Spinal cord (tissue), 10 donors: ENCODE measurements around the gene FANCM. TPM values are rescaled to one million over a fixed set of nuclear protein-coding genes. Genes with fewer than 3 reads are reported as not detected.

Experiments
- DNase-seq, 6 donors: peaks; one replicate each; pipeline versions ENCODE4 v3.0.0 to v3.0.0-alpha.2; 2013 to 2015; ENCODE audit warnings: low spot score in 6 of 6, low read depth in 4 of 6
- H3K27ac ChIP-seq: one replicate; pipeline ENCODE4 v1.5.1; 2013; ENCODE audit warnings: low read depth, low read length, control low read depth
- H3K27me3 ChIP-seq: one replicate; pipeline ENCODE4 v1.6.1; 2013; ENCODE audit warnings: low read length; ENCODE audit not compliant: control insufficient read depth, insufficient read depth
- H3K36me3 ChIP-seq: one replicate; pipeline ENCODE4 v1.6.1; 2013; ENCODE audit warnings: low read length; ENCODE audit not compliant: control insufficient read depth, insufficient read depth
- H3K4me1 ChIP-seq: one replicate; pipeline ENCODE4 v1.6.1; 2013; ENCODE audit warnings: low read length; ENCODE audit not compliant: control insufficient read depth, insufficient read depth
- H3K4me3 ChIP-seq: one replicate; pipeline ENCODE4 v1.5.1; 2013; ENCODE audit warnings: low read depth, low read length, control low read depth
- H3K9me3 ChIP-seq: one replicate; pipeline ENCODE4 v1.6.1; 2013; ENCODE audit warnings: low read length; ENCODE audit not compliant: control insufficient read depth, insufficient read depth
- WGBS: methylation state at CpG from one replicate; pipeline ENCODE4 v1.1.5; 2013; ENCODE audit warnings: missing lambda C conversion rate; ENCODE audit not compliant: insufficient coverage; 5-methylcytosine and 5-hydroxymethylcytosine counted together
- polyA plus RNA-seq, 2 donors: library from polyadenylated mRNA; unstranded; fragments of 120-200 nt; gene quantifications; one replicate each; pipeline ENCODE4 v1.2.1, GENCODE V29; 2013; ENCODE audit not compliant: insufficient read length in 2 of 2
- small RNA-seq: library from RNA; depleted of rRNA; stranded (forward); fragments of <200 nt; gene quantifications from one replicate; pipeline ENCODE3, GENCODE V24; 2014; ENCODE audit warnings: low replicate concordance
- total RNA-seq, 2 donors: library from RNA; depleted of rRNA in 1 of 2; stranded (reverse); fragments of 120-200 nt in 1 of 2; fragments of >200 nt in 1 of 2; gene quantifications; one replicate each; pipeline versions ENCODE4 v1.2.3 to v1.2.4, GENCODE V29; 2013 to 2014
- donor health status: healthy.

The FANCM gene
- total and polyA plus RNA-seq, 4 donors, result 8.1 to 16.2 (median 9.6) TPM

GRCh38 chr14:45249856-45250575 is 114.3 kb downstream of the FANCM start:
- Histone ChIP-seq H3K4me3 (no peak overlapping the region), H3K36me3 (no peaks in the 10 kb centered on the region), H3K4me1 (peaks cover 12% of the 10 kb centered on the region), H3K27me3 (no peaks in the 10 kb centered on the region), H3K9me3 (no peaks in the 10 kb centered on the region), H3K27ac (peak overlapping the region; percentile 26)
- 58% methylated on average over 2 of the region's 5 CpGs for WGBS
- DNase-seq, result peak in 1 of 6 donors; percentile 13

Small RNA genes lying within 50 kb of the gene (small RNA-seq; reads per million reads assigned to genes)
- gene RF00151 (0.43 reads per million, percentile 49 among the genes with 10 or more reads in this experiment), gene SNORD127 (2,837 reads per million, percentile 100 among the genes with 10 or more reads in this experiment)

Other genes with a start within 250 kb of the FANCM start
- gene KLHL28, start 174.0 kb upstream of the FANCM start, total RNA-seq, result 10 to 100 TPM; 21.2 to 46.7 TPM
- gene KLHL28, start 174.0 kb upstream of the FANCM start, polyA plus RNA-seq, result 10 to 100 TPM; 13.8 to 21.9 TPM
- 10 to 100 TPM; 35.5 to 59.2 TPM for gene TOGARAM1, start 173.7 kb upstream of the FANCM start, total RNA-seq
- 10 to 100 TPM; 24.8 to 27.8 TPM for gene TOGARAM1, start 173.7 kb upstream of the FANCM start, polyA plus RNA-seq
- gene PRPF39, start 51.8 kb upstream of the FANCM start, total RNA-seq, result 10 to 100 TPM; 42.3 to 57.1 TPM
- gene PRPF39, start 51.8 kb upstream of the FANCM start, polyA plus RNA-seq, result 10 to 100 TPM; 44.9 to 49.0 TPM
- gene FKBP3, start 1.4 kb upstream of the FANCM start, total RNA-seq, result 10 to 100 TPM; 65.0 to 71.1 TPM
- gene FKBP3, start 1.4 kb upstream of the FANCM start, polyA plus RNA-seq, result 100 to 1,000 TPM; 173 to 182 TPM
- 10 to 100 TPM; 22.6 to 36.9 TPM for gene MIS18BP1, start 117.3 kb downstream of the FANCM start, total RNA-seq
- gene MIS18BP1, start 117.3 kb downstream of the FANCM start, polyA plus RNA-seq, result 10 to 100 TPM; 19.4 to 21.5 TPM